ENCODE data around the gene SYNE1. TPM values are rescaled to one million over a fixed set of nuclear protein-coding genes. Genes with fewer than 3 reads are reported as not detected.

Gene SYNE1
- total RNA-seq, 1 experiment from 2014 or later, result 6.5 TPM

DNA sequence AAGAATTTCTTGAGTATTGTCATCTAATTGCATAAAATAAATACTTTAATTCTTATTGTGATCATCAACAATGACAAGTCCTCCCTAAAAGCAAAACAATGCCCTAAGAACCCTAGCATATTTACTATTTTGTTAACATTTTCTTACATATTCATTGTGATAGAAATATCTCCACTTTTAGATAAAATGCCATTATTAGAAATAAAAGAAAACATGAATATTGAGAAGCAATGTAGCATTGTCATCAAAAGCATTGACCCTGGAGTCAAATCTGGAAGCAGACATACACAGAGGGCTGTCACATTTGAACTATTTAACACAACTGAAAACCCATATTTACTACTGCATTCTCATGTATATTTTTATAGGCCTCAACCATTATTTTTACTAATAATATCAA lies 257.7 kb downstream of the SYNE1 start:
- POLR2A ChIA-PET, result no interaction called here
- H3K27ac Mint-ChIP-seq, result no peak overlapping the region
- H3K36me3 Mint-ChIP-seq, result no peaks in the 10 kb centered on the region
- peaks cover 9% of the 10 kb centered on the region; the same call in 1 of the 2 replicates for H3K4me1 Mint-ChIP-seq
- DNase-seq (ENCODE audit: low spot score) (no peak), ATAC-seq (no peak)
- H3K9me3 Mint-ChIP-seq, result no peaks in the 10 kb centered on the region
- no peaks in the 10 kb centered on the region for H3K27me3 Mint-ChIP-seq (ENCODE audit: low read depth)
- H3K4me3 Mint-ChIP-seq, result no peak overlapping the region
- CTCF ChIA-PET, result no interaction called here
- TF ChIP-seq FOXP1 (CRISPR knock-in tag; IDR thresholded peaks at IDR 0.05; ENCODE audit: borderline replicate concordance) (no peak), TCF7 (CRISPR knock-in tag; IDR thresholded peaks at IDR 0.05; ENCODE audit: low read depth) (no peak), AR (CRISPR knock-in tag; IDR thresholded peaks at IDR 0.05) (no peak), ARID4B (CRISPR knock-in tag; IDR thresholded peaks at IDR 0.05; ENCODE audit: borderline replicate concordance) (no peak), ETV6 (CRISPR knock-in tag; IDR thresholded peaks at IDR 0.05) (no peak), NFE2L1 (CRISPR knock-in tag; IDR thresholded peaks at IDR 0.05) (no peak), USF1 (CRISPR knock-in tag; IDR thresholded peaks at IDR 0.05) (no peak), ELF4 (CRISPR knock-in tag; IDR thresholded peaks at IDR 0.05; ENCODE audit: low read depth) (no peak), ZSCAN18 (CRISPR knock-in tag; IDR thresholded peaks at IDR 0.05) (no peak), TEAD4 (CRISPR knock-in tag; IDR thresholded peaks at IDR 0.05) (no peak), FOXJ3 (CRISPR knock-in tag; IDR thresholded peaks at IDR 0.05; ENCODE audit: borderline replicate concordance) (no peak), ZNF671 (CRISPR knock-in tag; IDR thresholded peaks at IDR 0.05) (no peak), ATF2 (CRISPR knock-in tag; IDR thresholded peaks at IDR 0.05; ENCODE audit: borderline replicate concordance, low read depth) (no peak), NR1H2 (CRISPR knock-in tag; IDR thresholded peaks at IDR 0.05) (no peak), SMAD4 (CRISPR knock-in tag; IDR thresholded peaks at IDR 0.05) (no peak), MYBL2 (CRISPR knock-in tag; IDR thresholded peaks at IDR 0.05) (no peak), PRDM15 (CRISPR knock-in tag; IDR thresholded peaks at IDR 0.05) (no peak), JUN (CRISPR knock-in tag; IDR thresholded peaks at IDR 0.05) (no peak)
- TF ChIP-seq, protein P1, sequence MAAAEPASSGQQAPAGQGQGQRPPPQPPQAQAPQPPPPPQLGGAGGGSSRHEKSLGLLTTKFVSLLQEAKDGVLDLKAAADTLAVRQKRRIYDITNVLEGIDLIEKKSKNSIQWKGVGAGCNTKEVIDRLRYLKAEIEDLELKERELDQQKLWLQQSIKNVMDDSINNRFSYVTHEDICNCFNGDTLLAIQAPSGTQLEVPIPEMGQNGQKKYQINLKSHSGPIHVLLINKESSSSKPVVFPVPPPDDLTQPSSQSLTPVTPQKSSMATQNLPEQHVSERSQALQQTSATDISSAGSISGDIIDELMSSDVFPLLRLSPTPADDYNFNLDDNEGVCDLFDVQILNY (CRISPR knock-in tag; IDR thresholded peaks at IDR 0.05), result no peak

Measured in WTC11 (cell line).